Neural progenitor cell (in vitro differentiated cells): ENCODE results near the gene ZSCAN5B.

Experiments
- EZH2 ChIP-seq: fragments of 200-600 bp; sonication (generic); IDR thresholded peaks from 2 replicates; pipeline ENCODE4 v1.6.1; 2017; ENCODE audit warnings: antibody characterized with exemption, mild to moderate bottlenecking, moderate library complexity
- EZH2phosphoT487 ChIP-seq: fragments of 200-600 bp; sonication (generic); IDR thresholded peaks from 2 replicates; pipeline ENCODE4 v1.6.1; 2017; ENCODE audit warnings: antibody characterized with exemption
- TF ChIP-seq, protein P1 (sequence below): fragments of 200-600 bp; sonication (generic); IDR thresholded peaks from 2 replicates; pipeline ENCODE4 v1.5.1; 2017; ENCODE audit warnings: antibody characterized with exemption, mild to moderate bottlenecking

DNA sequence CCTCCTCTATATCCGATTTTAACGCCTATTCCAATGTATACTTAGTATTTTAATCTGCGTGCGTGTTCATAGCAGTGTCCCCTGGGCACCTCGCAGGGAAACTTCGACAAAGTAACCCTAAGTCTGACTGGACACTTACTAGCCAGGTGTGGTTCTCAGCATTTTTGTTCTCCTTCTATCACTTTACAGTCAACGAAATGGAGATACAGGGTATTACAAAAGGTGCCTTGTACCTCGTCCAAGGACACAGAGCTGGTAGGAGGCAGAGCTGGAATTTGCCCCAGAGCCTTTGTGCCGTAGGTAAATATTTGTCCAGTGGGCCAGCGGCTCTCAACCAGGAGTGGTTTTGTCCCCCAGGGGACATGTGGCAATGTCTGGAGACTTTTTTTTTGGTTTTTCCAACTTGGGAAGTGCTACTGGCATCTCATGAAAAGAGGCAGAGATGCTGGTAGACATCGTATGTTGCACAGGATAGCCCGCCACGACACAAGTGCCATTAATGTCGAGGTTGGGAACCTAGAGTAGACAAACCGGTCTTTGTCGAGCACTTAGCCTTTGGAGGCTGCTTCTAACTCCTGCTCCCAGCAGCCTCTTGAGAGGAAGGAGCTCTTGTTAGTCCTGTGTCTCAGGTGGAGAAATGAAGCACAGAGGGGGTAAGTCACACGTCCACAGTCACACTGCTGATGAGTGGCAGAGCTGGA lies 55.3 kb downstream of the ZSCAN5B start:
- TF ChIP-seq EZH2phosphoT487 (no peak), EZH2 (no peak)
- TF ChIP-seq, protein P1, sequence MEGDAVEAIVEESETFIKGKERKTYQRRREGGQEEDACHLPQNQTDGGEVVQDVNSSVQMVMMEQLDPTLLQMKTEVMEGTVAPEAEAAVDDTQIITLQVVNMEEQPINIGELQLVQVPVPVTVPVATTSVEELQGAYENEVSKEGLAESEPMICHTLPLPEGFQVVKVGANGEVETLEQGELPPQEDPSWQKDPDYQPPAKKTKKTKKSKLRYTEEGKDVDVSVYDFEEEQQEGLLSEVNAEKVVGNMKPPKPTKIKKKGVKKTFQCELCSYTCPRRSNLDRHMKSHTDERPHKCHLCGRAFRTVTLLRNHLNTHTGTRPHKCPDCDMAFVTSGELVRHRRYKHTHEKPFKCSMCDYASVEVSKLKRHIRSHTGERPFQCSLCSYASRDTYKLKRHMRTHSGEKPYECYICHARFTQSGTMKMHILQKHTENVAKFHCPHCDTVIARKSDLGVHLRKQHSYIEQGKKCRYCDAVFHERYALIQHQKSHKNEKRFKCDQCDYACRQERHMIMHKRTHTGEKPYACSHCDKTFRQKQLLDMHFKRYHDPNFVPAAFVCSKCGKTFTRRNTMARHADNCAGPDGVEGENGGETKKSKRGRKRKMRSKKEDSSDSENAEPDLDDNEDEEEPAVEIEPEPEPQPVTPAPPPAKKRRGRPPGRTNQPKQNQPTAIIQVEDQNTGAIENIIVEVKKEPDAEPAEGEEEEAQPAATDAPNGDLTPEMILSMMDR = no peak
